WI38 (cell line): ENCODE measurements around the gene AGPAT2.

Experiments
- H3K4me3 ChIP-seq: 2 replicates; pipeline ENCODE4 v1.5.1; 2011; ENCODE audit warnings: low read depth, mild to moderate bottlenecking, control low read depth, low read length
- CTCF ChIP-seq: IDR thresholded peaks from 2 replicates; pipeline ENCODE4 v1.5.1; 2012; ENCODE audit warnings: low read depth, mild to moderate bottlenecking, control low read depth, low read length

Gene AGPAT2

GRCh38 chr9:136671254-136671614 lies 16.0 kb downstream of the AGPAT2 start:
- no peak overlapping the region for H3K4me3 ChIP-seq
- no peak for TF ChIP-seq CTCF

GRCh38 chr9:136670576-136671253 lies 16.5 kb downstream of the AGPAT2 start:
- no peak overlapping the region for H3K4me3 ChIP-seq
- TF ChIP-seq CTCF: no peak

GRCh38 chr9:136669791-136670464 lies 17.3 kb downstream of the AGPAT2 start:
- TF ChIP-seq CTCF: no peak
- no peak overlapping the region for H3K4me3 ChIP-seq

- no peak overlapping the region for H3K4me3 ChIP-seq
- TF ChIP-seq CTCF: no peak
Observed at GRCh38 chr9:136668983-136669790, 18.1 kb downstream of the AGPAT2 start.

GRCh38 chr9:136667940-136668760 lies 19.1 kb downstream of the AGPAT2 start:
- no peak overlapping the region for H3K4me3 ChIP-seq
- TF ChIP-seq CTCF: no peak

GRCh38 chr9:136667214-136667939 lies 19.9 kb downstream of the AGPAT2 start:
- TF ChIP-seq CTCF: no peak
- H3K4me3 ChIP-seq: no peak overlapping the region
